Stimulated activated CD8-positive, alpha-beta memory T cell treated with anti-CD3 and anti-CD28 coated beads, Interleukin-15, amount 100 ng/mL, for 4 hours (primary cell): ENCODE data around the gene GRIP2.

Source experiments
- DNase-seq, 2 donors: peaks; one replicate each; pipeline ENCODE4 v3.0.0-alpha.2; 2020; ENCODE audit warnings: low read depth in 2 of 2

The GRIP2 gene

GRCh38 chr3:14561051-14561960 lies 21.2 kb upstream of the GRIP2 start:
- DNase-seq, result no peak

GRCh38 chr3:14560110-14560509 lies 20.0 kb upstream of the GRIP2 start:
- no peak for DNase-seq

GRCh38 chr3:14558029-14558428 lies 17.9 kb upstream of the GRIP2 start:
- no peak for DNase-seq

GRCh38 chr3:14555835-14556234 lies 15.7 kb upstream of the GRIP2 start:
- DNase-seq, result no peak

- DNase-seq, result no peak
Measured at GRCh38 chr3:14554715-14555114, 14.6 kb upstream of the GRIP2 start.

GRCh38 chr3:14553871-14554270 lies 13.7 kb upstream of the GRIP2 start:
- no peak for DNase-seq

- DNase-seq, result no peak
Measured at GRCh38 chr3:14552717-14553116, 12.6 kb upstream of the GRIP2 start.

- no peak for DNase-seq
Measured at GRCh38 chr3:14552041-14552648, 12.0 kb upstream of the GRIP2 start.

- DNase-seq, result no peak
Measured at GRCh38 chr3:14550651-14551611, 10.8 kb upstream of the GRIP2 start.

- DNase-seq, result no peak
Measured at GRCh38 chr3:14550181-14550580, 10.0 kb upstream of the GRIP2 start.

- no peak for DNase-seq
Measured at GRCh38 chr3:14549256-14549919, 9.2 kb upstream of the GRIP2 start.

GRCh38 chr3:14548321-14548729 lies 8.2 kb upstream of the GRIP2 start:
- no peak for DNase-seq

- DNase-seq, result no peak
Measured at GRCh38 chr3:14547693-14548092, 7.6 kb upstream of the GRIP2 start.

- DNase-seq, result no peak
Measured at GRCh38 chr3:14546041-14546440, 5.9 kb upstream of the GRIP2 start.

GRCh38 chr3:14545251-14545635 lies 5.1 kb upstream of the GRIP2 start:
- DNase-seq, result no peak

GRCh38 chr3:14544282-14545250 lies 4.4 kb upstream of the GRIP2 start:
- no peak for DNase-seq

GRCh38 chr3:14543446-14543845 lies 3.3 kb upstream of the GRIP2 start:
- no peak for DNase-seq

GRCh38 chr3:14542656-14543055 lies 2.5 kb upstream of the GRIP2 start:
- no peak for DNase-seq

GRCh38 chr3:14541646-14542045 lies 1.5 kb upstream of the GRIP2 start:
- no peak for DNase-seq

- no peak for DNase-seq
Measured at GRCh38 chr3:14540821-14541385, 761 bp upstream of the GRIP2 start.
